Nephron progenitor cell (in vitro differentiated cells): Measurements from ENCODE around the gene RABGAP1.

Experiments used
- DNase-seq: peaks from one replicate; pipeline ENCODE4 v3.0.0; 2021
- H3K27ac Mint-ChIP-seq: 2 replicates; pipeline ENCODE4 v1.8.0; 2021; ENCODE audit warnings: mild to moderate bottlenecking, moderate library complexity, mixed read lengths
- H3K27me3 Mint-ChIP-seq: 2 replicates; pipeline ENCODE4 v1.8.0; 2021; ENCODE audit warnings: mild to moderate bottlenecking, low read depth, mixed read lengths; ENCODE audit not compliant: poor library complexity
- H3K36me3 Mint-ChIP-seq: 2 replicates; pipeline ENCODE4 v1.8.0; 2021; ENCODE audit warnings: low read depth, mixed read lengths
- H3K4me1 Mint-ChIP-seq: 2 replicates; pipeline ENCODE4 v1.8.0; 2021; ENCODE audit warnings: mixed read lengths
- H3K4me3 Mint-ChIP-seq: 2 replicates; pipeline ENCODE4 v1.8.0; 2021; ENCODE audit warnings: mild to moderate bottlenecking, moderate library complexity, mixed read lengths
- H3K9me3 Mint-ChIP-seq: 2 replicates; pipeline ENCODE4 v1.8.0; 2021; ENCODE audit warnings: mild to moderate bottlenecking, moderate library complexity, mixed read lengths
- CTCF ChIP-seq: fragments of 200-600 bp; sonication (generic); IDR thresholded peaks from 2 replicates; pipeline ENCODE4 v1.5.0; 2021; ENCODE audit warnings: antibody characterized with exemption

The RABGAP1 gene

GRCh38 chr9:122912671-122912963 is 28.2 kb upstream of the RABGAP1 start:
- Mint-ChIP-seq H3K9me3 (no peaks in the 10 kb centered on the region), H3K27me3 (no peaks in the 10 kb centered on the region), H3K4me1 (peaks cover 22% of the 10 kb centered on the region)

GRCh38 chr9:122912964-122913673 is 27.7 kb upstream of the RABGAP1 start, which contains the start of gene ZBTB6:
ZBTB6 (minus strand) TSS chr9:122913323; CDS start chr9:122912072, 1,251 bp downstream.
- Mint-ChIP-seq H3K36me3 (peaks cover 24% of the 10 kb centered on the region), H3K27me3 (no peaks in the 10 kb centered on the region), H3K27ac (peak within 1 kb of the TSS; percentile 96), H3K4me3 (peak within 1 kb of the TSS; percentile 98), H3K4me1 (peaks cover 22% of the 10 kb centered on the region), H3K9me3 (no peaks in the 10 kb centered on the region)
- peak; percentile 53 for DNase-seq
- no peak for TF ChIP-seq CTCF

More at GRCh38 chr9:122912671-122912963, 28.2 kb upstream of the RABGAP1 start:
- peak overlapping the region; percentile 96 for H3K27ac Mint-ChIP-seq
- no peak for DNase-seq
- H3K36me3 Mint-ChIP-seq = peaks cover 24% of the 10 kb centered on the region
- H3K4me3 Mint-ChIP-seq = peak overlapping the region; percentile 98
- TF ChIP-seq CTCF = no peak

- no peaks in the 10 kb centered on the region for H3K9me3 Mint-ChIP-seq
- H3K27me3 Mint-ChIP-seq = no peaks in the 10 kb centered on the region
Observed at GRCh38 chr9:122918310-122918709, 22.5 kb upstream of the RABGAP1 start.

GRCh38 chr9:122922713-122923112 is 18.1 kb upstream of the RABGAP1 start:
- DNase-seq = no peak
- no peaks in the 10 kb centered on the region for H3K9me3 Mint-ChIP-seq
- H3K27ac Mint-ChIP-seq = no peak overlapping the region
- TF ChIP-seq CTCF = no peak
- H3K4me3 Mint-ChIP-seq = no peak overlapping the region
- H3K4me1 Mint-ChIP-seq = peaks cover 6% of the 10 kb centered on the region
- H3K36me3 Mint-ChIP-seq = peaks cover 18% of the 10 kb centered on the region
- no peaks in the 10 kb centered on the region for H3K27me3 Mint-ChIP-seq

More at GRCh38 chr9:122918310-122918709, 22.5 kb upstream of the RABGAP1 start:
- H3K27ac Mint-ChIP-seq = no peak overlapping the region
- H3K4me3 Mint-ChIP-seq = no peak overlapping the region
- no peak for TF ChIP-seq CTCF
- H3K36me3 Mint-ChIP-seq = peaks cover 10% of the 10 kb centered on the region
- DNase-seq = no peak
- peaks cover under 1% of the 10 kb centered on the region for H3K4me1 Mint-ChIP-seq

GRCh38 chr9:122923947-122924346 is 16.9 kb upstream of the RABGAP1 start:
- Mint-ChIP-seq H3K4me1 (peaks cover 6% of the 10 kb centered on the region), H3K9me3 (no peaks in the 10 kb centered on the region), H3K27ac (no peak overlapping the region), H3K27me3 (no peaks in the 10 kb centered on the region), H3K36me3 (peaks cover 18% of the 10 kb centered on the region), H3K4me3 (no peak overlapping the region)
- no peak for TF ChIP-seq CTCF
- DNase-seq = no peak

- Mint-ChIP-seq H3K36me3 (peaks cover 11% of the 10 kb centered on the region), H3K4me3 (no peak overlapping the region), H3K9me3 (no peaks in the 10 kb centered on the region), H3K27me3 (peaks cover 5% of the 10 kb centered on the region), H3K4me1 (peaks cover 15% of the 10 kb centered on the region), H3K27ac (no peak overlapping the region)
- no peak for DNase-seq
- TF ChIP-seq CTCF = no peak
Observed at GRCh38 chr9:122929796-122930354, 10.9 kb upstream of the RABGAP1 start.
